Body of pancreas (tissue), 4 donors: ENCODE measurements around the gene DAB2. TPM values are rescaled to one million over a fixed set of nuclear protein-coding genes. Genes with fewer than 3 reads are reported as not detected.
A peak's percentile ranks its signal among the peaks of the same experiment; 100 is the strongest.

Experiments used
- ATAC-seq: fragments of 150-250 bp; one replicate; pipeline ENCODE4 v1.9.1; 2016
- DNase-seq, 4 donors: peaks; one replicate each; pipeline ENCODE4 v3.0.0-alpha.2; 2019
- H3K27ac ChIP-seq, 4 donors: fragments of 200-600 bp; sonication (generic); 1 replicate in 3 of 4; 2 replicates in 1 of 4; pipeline versions ENCODE4 v1.5.1 to v1.6.1; 2016 to 2019; ENCODE audit warnings: mild to moderate bottlenecking in 1 of 4, mixed read lengths in 1 of 4, moderate library complexity in 1 of 4
- H3K27me3 ChIP-seq, 2 donors: fragments of 200-600 bp; sonication (generic); one replicate each; pipeline ENCODE4 v1.6.0; 2016; ENCODE audit warnings: mild to moderate bottlenecking in 1 of 2
- H3K36me3 ChIP-seq, 2 donors: fragments of 200-600 bp; sonication (generic); replicated peaks in 1 of 2; 2 replicates each; pipeline ENCODE4 v1.5.1; 2016; ENCODE audit warnings: low read depth in 2 of 2; ENCODE audit not compliant: insufficient read depth in 1 of 2
- H3K4me1 ChIP-seq: fragments of 200-600 bp; sonication (generic); one replicate; pipeline ENCODE4 v1.6.0; 2016
- H3K4me3 ChIP-seq, 2 donors: fragments of 200-600 bp; sonication (generic); 1 replicate in 1 of 2; 2 replicates in 1 of 2; pipeline ENCODE4 v1.5.1; 2016 to 2019
- H3K9me3 ChIP-seq, 3 donors: fragments of 200-600 bp; sonication (generic); 1 replicate in 2 of 3; 2 replicates in 1 of 3; pipeline ENCODE4 v1.5.1; 2016
- POLR2A ChIP-seq, 3 donors: fragments of 450-650 bp; IDR thresholded peaks; one replicate each; pipeline ENCODE4 v1.6.1; 2016; ENCODE audit warnings: antibody characterized with exemption in 3 of 3, mild to moderate bottlenecking in 2 of 3
- WGBS, 2 donors: methylation state at CpG; one replicate each; pipeline ENCODE4 v1.1.5; 2017; 5-methylcytosine and 5-hydroxymethylcytosine counted together
- intact Hi-C: fragments of 100-400 bp; cut with DNase I; formaldehyde crosslinking; loops from one replicate; pipeline ENCODE4 v1.15.1; 2023
- total RNA-seq, 2 donors: library from RNA; depleted of rRNA; stranded (reverse); fragments of >200 nt; gene quantifications; one replicate each; pipeline ENCODE4 v1.1.0, GENCODE V29; 2016
- TF ChIP-seq, protein P1 (sequence below), 7 experiments: fragments of 450-650 bp in 4 of 7; fragments of 200-600 bp in 3 of 7; sonication (generic) in 3 of 7; IDR thresholded peaks; one replicate each; pipeline ENCODE4 v1.5.1; 2016 to 2019; ENCODE audit warnings: antibody characterized with exemption in 7 of 7

Gene DAB2
- total RNA-seq, 2 donors from 2014 or later: 33.9 to 39.4 TPM

GRCh38 chr5:39426051-39426745 lies 1.4 kb upstream of the DAB2 start:
- no peaks in the 10 kb centered on the region for H3K36me3 ChIP-seq
- no peaks in the 10 kb centered on the region for H3K9me3 ChIP-seq
- ATAC-seq (no peak), DNase-seq (no peak)
- H3K27ac ChIP-seq: peak overlapping the region; percentile 15 to 82 (median 31)
- H3K4me3 ChIP-seq: no peak overlapping the region
- H3K4me1 ChIP-seq: peaks cover 19% of the 10 kb centered on the region
- intact Hi-C loops: no loop called here
- peaks cover 0 to 7% of the 10 kb centered on the region in 2 donors for H3K27me3 ChIP-seq
- TF ChIP-seq, protein P1, sequence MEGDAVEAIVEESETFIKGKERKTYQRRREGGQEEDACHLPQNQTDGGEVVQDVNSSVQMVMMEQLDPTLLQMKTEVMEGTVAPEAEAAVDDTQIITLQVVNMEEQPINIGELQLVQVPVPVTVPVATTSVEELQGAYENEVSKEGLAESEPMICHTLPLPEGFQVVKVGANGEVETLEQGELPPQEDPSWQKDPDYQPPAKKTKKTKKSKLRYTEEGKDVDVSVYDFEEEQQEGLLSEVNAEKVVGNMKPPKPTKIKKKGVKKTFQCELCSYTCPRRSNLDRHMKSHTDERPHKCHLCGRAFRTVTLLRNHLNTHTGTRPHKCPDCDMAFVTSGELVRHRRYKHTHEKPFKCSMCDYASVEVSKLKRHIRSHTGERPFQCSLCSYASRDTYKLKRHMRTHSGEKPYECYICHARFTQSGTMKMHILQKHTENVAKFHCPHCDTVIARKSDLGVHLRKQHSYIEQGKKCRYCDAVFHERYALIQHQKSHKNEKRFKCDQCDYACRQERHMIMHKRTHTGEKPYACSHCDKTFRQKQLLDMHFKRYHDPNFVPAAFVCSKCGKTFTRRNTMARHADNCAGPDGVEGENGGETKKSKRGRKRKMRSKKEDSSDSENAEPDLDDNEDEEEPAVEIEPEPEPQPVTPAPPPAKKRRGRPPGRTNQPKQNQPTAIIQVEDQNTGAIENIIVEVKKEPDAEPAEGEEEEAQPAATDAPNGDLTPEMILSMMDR (IDR thresholded peaks at IDR 0.05): no peak
- TF ChIP-seq POLR2A (IDR thresholded peaks at IDR 0.05): no peak
- WGBS, 2 donors: 28% methylated on average over 7 of the region's 7 CpGs

- 47 to 52% methylated on average over 2 of the region's 2 CpGs for WGBS, 2 donors
- Histone ChIP-seq H3K4me3 (peak overlapping the region in 1 of 2 donors; percentile 31), H3K4me1 (peaks cover 19% of the 10 kb centered on the region), H3K27me3 (peaks cover 0 to 7% of the 10 kb centered on the region in 2 donors), H3K36me3 (no peaks in the 10 kb centered on the region), H3K27ac (peak overlapping the region in 3 of 4 donors; percentile 70 to 82 (median 75)), H3K9me3 (no peaks in the 10 kb centered on the region)
- TF ChIP-seq POLR2A (IDR thresholded peaks at IDR 0.05): no peak
- TF ChIP-seq, protein P1 (IDR thresholded peaks at IDR 0.05): no peak
- DNase-seq (no peak), ATAC-seq (no peak)
- intact Hi-C loops: no loop called here
Observed at GRCh38 chr5:39423331-39423751, 1.4 kb downstream of the DAB2 start.

GRCh38 chr5:39422728-39423285 lies 2.0 kb downstream of the DAB2 start:
- peaks cover 19% of the 10 kb centered on the region for H3K4me1 ChIP-seq
- H3K4me3 ChIP-seq: no peak overlapping the region

DNA sequence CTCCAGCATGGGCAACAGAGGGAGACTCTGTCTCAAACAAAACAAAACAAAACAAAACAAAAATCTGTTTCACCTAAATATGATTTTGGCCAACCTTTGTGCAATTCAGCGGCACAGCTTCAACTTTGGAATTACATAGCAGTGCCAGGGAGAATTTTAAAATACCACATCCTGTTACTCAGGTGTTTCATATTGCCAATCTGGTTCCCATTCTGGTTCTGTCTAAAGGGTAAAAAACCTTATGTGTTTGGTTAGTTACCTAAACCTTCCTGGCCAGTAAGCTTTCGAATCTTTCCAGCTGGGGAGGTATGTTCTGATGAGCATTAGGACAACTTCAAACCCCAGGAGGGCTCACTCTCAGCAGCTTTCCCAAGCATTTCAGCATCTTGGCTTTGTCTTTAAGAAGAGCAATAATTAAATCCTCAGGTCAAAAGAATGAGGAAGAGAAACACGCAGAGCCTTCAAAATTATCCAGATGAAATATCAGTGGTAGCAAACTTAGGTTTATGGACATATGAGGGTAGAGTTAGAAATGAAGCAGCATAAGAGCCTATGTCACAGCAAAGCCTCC lies 2.7 kb downstream of the DAB2 start:
- Histone ChIP-seq H3K36me3 (no peaks in the 10 kb centered on the region), H3K27me3 (peaks cover 0 to 5% of the 10 kb centered on the region in 2 donors), H3K4me1 (peaks cover 15% of the 10 kb centered on the region), H3K4me3 (no peak overlapping the region), H3K27ac (peak overlapping the region in 3 of 4 donors; percentile 22 to 82 (median 75)), H3K9me3 (no peaks in the 10 kb centered on the region)
- intact Hi-C loops: no loop called here
- DNase-seq: no peak
- 49 to 68% methylated on average over 3 of the region's 3 CpGs for WGBS, 2 donors
- ATAC-seq: no peak
- TF ChIP-seq, protein P1 (IDR thresholded peaks at IDR 0.05): no peak
- no peak for TF ChIP-seq POLR2A (IDR thresholded peaks at IDR 0.05)

More at GRCh38 chr5:39422728-39423285, 2.0 kb downstream of the DAB2 start:
- peak overlapping the region in 3 of 4 donors; percentile 70 to 82 (median 75) for H3K27ac ChIP-seq
- H3K27me3 ChIP-seq: peaks cover 0 to 7% of the 10 kb centered on the region in 2 donors
- ATAC-seq (no peak), DNase-seq (no peak)
- intact Hi-C loops: no loop called here
- no peak for TF ChIP-seq POLR2A (IDR thresholded peaks at IDR 0.05)
- TF ChIP-seq, protein P1 (IDR thresholded peaks at IDR 0.05): no peak
- no peaks in the 10 kb centered on the region for H3K36me3 ChIP-seq
- H3K9me3 ChIP-seq: no peaks in the 10 kb centered on the region
- WGBS, 2 donors: 26 to 47% methylated on average over 2 of the region's 2 CpGs
